Measurements from ENCODE around the gene RAI14.
A peak's percentile ranks its signal among the peaks of the same experiment; 100 is the strongest.

RAI14 gene

DNA sequence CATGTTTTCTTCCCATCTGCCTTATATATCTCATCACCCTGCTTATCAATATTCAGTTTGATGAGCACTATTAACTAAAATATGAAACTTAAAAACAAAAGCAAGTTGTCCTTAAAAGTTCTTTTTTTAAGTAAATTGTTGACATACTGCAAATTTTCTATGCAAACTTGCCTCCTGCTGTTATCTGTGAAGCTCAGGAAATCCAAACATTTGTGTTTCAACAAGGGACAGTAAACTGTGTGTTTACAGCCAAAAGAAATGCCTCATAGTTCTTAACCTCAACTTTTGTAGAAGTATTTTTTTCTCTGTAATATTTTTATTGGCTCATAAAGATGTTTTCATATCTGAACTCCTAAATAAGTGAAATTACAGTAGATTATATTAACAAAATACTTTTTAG lies 175.2 kb downstream of the RAI14 start:
- no peak for DNase-seq

DNA sequence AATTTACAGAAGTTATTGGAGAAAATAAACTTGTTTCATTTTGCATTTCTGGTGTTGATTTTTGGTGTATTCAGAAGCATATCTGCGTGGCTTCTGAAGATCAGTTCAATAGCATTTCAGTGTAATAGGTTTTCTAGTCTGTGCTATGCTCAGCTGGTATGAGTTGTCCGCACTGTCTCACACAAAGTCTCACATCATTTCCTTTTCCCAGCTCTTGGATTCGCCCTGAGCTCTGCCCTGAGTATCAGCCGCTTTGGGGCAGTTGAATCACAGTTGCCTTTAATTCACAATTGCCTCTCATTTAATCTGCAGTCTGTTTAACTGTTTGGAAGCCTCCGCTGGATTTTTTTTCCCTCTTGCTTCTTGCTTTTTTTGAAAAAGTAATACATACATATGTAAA lies 176.4 kb downstream of the RAI14 start:
- DNase-seq, result no peak

DNA sequence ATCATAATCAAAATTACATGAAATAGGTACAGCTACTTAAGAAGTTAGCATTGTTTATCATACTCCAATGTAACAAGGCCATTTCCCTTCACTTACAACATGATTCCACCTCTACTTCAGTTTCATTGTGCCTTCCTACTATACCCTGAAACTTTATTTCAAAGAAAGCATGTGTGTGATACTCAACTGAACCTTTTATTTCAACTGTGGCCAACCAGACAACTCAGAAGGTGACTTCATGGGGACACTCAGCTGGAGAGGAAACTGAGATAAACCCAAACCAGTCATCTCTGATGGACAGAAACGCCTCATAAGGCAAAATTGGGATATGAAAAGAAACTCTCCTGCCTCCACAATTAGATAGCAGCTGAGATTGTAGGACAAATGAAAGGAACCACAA lies 177.0 kb downstream of the RAI14 start:
- no peak for DNase-seq

DNA sequence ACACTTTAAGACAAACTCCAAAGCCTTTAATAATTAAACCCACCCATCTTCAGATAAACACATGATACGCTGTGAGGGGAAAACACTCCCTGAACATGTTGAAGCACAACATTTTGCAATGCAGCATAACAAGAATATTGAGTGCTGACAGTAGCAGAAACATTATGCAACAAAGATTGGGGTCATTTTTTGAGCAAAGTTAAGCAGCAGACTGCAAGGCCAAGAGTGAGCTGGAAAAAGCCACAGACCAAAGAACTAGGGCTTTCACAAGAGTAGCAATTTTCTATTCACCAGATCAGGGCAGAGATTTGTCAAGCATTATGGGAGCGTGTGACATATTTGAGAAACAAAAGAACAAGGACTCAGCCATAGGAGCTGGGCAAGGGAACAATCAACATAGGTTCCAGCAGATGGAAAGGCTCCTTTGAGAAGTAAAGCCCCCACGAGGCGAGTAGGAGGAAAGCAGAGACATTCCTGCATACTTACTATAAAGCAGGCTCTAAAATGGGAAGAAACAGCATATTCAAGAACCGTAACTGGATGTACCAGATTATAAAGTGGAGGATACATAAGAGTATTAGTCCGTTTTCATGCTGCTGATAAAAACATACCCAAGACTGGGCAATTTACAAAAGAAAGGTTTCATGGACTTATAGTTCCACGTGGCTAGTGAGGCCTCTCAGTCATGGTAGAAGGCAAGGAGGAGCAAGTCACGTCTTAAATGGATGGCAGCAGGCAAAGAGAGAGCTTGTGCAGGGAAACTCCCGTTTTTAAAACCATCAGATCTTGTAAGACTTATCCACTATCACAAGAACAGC lies 178.1 kb downstream of the RAI14 start:
- no peak for DNase-seq

DNA sequence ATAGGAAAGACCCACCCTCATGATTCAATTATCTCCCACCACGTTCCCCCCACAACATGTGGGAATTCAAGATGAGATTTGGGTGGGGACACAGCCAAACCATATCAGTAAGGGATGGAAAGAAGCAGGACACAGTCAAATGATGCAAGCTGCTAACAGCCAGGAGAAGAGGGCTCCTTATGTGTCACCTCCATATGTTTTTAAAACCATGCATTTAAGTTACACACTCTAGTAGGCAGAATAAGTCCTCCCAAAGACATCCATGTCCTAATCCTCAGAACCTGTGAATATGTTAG lies 178.6 kb downstream of the RAI14 start:
- DNase-seq, result no peak

DNA sequence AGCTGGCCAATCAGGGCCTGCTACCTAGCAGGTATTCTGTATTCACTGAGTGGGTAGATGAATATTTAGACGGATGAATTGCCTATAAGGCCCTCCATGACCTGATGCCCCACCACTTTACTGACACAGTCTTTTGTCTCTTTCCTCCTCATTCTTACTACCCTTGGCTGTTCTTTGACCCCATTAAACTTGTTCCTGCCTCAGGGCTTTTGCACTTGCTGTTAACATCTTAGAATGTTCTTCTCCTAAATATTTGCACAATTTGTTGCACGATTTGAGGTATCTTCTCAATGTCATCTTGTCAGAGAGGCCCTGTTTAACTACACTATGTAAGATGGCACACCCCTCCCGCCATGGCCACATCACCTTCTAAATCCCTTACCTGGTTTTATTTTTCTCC lies 179.5 kb downstream of the RAI14 start:
- no peak for DNase-seq

DNA sequence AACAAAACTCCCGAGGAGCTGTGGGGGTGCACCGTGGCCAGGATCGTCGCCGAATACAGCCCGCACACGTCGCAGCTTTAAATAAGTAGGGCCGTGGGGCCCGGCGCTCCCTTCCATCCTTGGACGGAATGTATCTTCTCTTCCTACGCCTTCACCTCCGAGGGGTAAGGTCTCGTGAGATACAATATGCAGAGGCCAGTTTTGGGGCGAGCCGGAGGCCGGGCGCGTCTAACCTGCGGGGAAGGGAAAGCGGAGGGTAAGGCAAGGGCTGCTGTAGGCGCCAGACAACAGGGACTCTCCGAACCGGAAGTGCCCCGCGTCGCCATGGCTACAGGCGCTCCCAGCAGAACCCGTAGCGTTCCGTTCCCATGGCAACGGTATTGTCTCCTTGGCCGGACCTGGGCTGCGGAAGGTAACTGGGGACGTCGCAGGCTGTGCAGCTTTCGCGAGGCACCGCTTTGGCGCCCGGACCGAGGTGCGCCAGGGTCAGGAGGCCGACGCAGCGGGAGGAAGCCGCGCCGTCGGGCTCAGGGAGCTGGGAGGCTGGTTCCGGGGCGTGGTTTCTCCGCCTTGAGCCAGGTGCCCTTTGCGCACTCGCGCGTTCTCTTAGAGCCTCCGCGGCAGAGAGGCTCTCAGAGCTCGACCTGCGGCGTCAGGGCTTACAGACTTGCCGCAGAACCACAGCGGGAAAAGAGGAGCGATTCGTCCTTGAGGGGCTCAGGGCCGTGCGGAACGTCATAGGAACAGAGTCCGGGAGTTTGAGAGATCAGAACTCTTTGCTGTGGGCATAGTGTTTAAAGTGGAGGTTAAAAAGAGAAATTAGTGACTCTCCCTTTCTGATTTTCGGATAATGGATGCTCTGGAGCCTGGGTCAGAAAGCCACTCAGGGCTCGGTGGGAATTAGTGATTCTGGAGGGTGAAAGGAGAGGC lies 182.9 kb downstream of the RAI14 start, which contains the start of gene TTC23L:
TTC23L (plus strand) TSS at position 380 of the 930 bp plus-strand sequence. CDS start 1,508 bp downstream, outside the sequence.
- DNase-seq, result peak; percentile 91

DNA sequence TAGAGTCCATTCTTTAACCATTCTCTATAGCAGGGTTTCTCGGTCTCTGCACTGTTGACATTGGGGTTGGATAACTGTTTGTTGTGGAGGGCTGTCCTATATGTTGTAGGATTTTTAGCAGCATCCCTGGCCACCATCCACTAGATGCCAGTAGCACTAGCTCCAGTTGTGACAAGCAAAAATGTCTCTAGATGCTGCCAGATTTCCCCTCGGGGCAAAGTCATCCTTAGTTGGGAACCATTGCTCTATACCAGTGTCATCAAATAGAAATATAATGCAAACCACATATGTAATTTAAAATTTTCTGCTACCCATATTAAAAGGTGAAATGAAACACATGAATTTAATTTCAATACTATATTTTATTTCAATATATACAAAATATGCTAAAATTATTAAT lies 185.7 kb downstream of the RAI14 start:
- DNase-seq, result no peak

DNA sequence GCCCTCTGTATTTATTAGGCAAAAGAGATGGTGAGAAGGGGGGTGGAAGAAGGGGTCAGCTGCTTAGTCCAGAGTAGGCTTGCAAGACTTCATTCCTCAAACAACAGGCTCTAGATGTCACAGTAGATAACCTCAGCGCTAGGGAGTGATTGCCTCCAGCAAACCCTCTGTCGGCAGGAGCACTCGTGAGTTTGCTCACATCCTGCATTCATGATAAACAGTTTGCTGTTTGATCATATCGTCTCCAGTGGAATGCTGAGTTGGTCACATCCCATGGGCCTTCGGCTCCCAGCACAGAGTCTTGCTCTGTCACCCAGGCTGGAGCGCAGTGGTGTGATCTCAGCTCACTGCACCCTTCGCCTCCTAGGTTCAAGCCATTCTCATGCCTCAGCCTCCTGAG lies 186.4 kb downstream of the RAI14 start:
- no peak for DNase-seq

DNA sequence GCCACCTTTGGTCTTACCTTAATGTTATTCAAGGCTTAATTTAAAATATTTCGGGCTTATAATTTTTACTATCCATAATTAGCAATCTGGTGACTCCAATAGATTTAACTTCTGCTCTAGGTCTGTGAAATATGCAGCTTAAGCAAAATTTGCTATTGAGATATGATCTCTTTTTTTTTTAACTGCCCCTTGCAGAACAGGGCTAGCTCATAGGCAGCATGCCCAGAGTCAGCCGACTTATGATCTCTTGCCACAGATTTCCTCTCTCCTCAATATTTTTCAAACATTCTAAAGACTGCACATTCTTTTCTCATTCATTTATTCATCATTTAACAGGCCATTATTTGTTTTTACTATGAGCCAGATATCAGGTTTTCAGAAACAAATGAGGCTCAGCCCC lies 187.4 kb downstream of the RAI14 start:
- DNase-seq, result no peak

DNA sequence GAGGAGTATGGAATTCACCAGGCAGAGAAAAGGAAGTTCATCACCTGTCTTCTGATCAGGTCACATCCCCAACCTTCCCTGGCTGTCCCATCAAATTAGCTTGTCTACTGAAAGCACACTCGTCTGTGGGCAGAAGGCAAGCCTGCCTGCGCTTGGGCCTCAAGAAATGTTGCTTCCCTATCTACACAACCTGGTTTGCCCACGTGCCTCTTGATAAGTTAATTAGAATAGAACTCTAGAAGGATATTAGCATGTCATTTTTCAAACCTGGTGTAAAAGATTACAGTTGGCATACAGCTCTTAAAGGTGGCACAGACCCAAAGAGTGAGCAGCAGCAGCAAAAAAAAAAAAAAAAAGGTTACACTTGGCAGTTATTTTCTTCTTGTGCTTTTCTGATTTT lies 188.0 kb downstream of the RAI14 start:
- no peak for DNase-seq

DNA sequence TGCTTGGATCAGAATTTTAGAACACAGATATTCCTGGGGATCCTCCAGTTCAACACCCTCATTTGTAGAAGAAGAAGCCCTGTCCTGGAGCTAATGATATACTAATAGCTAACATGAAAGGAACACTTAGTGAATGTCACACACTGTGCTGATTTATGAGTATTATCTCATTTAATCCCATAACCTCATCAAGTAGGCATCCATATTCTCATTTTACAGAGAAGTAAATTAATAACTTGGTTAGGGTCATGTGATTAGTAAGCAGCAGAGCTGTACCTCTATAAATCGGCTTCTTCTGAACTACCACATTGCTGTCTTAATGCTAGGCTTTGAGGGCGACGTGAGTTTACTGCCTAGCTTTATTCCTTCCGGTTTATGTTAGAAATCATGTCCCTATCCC lies 188.9 kb downstream of the RAI14 start:
- no peak for DNase-seq

DNA sequence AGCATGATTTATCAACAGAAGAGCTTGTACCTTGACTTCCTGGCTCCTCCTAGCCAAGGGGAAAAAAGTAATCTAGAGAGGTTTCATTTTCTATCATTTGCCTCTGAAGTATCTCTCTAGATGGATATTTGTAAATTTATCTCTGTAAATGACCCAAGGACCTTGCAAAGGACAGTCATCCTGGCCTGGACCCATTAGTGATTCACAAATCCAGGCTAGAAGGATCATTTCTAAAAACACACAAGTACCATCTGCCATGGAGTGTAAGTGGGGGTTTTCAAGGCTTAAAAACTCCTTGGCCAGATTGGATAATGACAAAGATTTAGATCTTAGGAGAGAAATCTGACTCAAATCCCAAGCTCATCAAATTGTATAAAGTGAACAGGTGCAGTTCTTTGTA lies 190.9 kb downstream of the RAI14 start:
- no peak for DNase-seq

DNA sequence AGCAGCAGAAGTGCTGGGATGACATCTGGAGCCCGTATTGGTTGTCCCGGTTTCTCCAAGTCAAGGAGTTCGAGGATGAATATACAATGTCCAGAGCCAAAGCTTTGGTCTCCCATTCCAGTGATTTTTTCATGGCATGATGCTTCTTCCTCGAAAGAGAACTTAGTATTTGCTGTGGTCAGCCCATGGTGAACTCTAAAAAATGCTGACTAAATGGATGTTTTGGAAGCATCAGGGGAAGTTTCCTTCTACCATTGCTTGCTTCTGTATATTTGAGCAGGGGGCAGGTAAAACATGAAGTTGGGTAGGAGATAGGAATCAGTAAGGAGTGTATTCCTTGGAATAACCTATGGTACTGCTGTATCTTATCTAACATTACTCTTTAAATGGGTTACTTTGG lies 191.4 kb downstream of the RAI14 start:
- DNase-seq, result no peak

DNA sequence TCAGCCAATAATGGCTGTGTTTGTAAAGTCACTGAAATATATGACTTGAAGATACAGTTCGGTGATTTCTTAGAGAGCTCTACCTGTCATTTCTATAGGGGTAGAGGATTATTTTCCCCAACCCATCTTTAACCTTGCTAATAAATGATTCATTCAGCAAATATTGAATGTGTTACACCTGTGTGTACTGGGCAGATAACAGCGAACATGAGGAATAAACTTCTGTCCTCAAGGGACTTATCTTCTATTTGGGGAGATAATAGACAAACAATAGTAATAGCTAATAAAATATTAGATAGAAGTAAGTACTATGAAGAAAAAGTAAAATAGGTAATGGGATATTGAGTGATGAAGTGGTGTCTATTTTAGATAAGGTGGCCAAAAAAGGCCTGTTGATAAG lies 192.1 kb downstream of the RAI14 start:
- DNase-seq, result no peak

DNA sequence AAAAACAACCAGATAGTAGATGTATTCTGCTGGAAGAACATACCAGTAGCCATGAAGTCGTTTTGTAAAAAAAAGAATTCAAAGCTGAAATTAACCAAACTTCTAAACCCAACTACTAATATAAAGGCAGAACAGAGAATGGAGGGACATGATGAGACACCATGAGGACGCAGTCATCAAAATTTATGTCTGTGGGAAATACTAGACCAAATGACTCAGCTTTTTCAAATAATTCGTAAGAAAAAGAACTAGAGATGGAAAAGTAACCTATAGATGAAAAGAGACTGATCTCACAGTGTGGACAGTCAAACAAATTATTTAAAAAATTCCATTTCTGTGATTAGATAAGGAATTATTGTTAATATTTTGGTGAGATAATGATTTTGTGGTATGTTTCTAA lies 193.1 kb downstream of the RAI14 start:
- DNase-seq, result no peak

DNA sequence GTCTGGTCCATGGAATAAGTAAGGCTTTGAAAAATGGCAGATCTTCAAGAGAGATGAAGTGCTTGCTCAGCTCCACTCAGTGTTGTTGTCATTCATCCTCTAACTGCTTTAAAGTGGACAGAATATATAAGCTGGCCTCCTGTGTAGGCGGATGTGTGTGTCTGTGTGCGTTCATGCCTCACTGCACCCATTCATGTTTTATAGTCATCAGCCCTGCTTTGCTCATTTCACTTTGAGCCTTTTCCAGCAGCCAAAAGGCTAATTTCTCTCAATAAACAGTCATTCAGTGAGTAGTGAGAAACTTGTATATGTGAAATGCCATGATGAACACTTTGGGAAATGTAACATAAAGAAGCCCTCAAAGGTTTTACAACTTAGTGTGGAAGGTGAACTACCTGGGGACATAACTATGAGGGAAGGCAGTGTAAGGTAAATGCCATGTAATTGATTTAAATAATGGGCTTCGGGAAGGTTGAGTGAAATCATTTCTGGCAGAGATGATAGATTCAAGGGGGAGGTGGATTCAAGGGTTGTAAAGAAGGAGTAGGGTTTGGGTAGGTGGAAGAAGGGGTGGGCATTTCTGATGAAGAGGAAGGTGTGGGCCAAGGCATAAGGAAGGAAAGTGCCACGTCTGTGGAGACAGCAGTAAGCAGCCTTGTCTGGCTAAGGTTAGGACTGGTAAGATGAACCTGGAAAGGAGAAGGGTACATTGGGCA lies 198.5 kb downstream of the RAI14 start:
- DNase-seq, result no peak

DNA sequence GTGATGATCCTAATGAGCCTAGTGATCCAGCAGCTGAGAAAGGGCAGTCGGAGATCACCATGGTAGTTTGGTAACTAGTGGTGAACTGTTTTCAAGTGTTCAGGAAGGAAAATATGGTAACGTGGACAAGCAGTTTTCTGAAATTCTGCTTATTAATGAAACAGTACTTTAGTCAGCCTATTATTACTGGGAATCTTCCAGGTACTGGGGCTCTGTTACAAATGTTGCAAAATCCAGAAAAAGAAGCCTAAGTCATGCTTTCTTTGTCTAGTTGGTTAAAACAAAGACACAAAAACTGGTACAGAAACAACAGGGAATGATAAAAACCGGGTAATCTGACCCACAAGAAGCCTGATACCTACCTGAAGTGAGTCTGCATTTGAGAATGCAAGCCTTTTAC lies 201.0 kb downstream of the RAI14 start:
- no peak for DNase-seq

DNA sequence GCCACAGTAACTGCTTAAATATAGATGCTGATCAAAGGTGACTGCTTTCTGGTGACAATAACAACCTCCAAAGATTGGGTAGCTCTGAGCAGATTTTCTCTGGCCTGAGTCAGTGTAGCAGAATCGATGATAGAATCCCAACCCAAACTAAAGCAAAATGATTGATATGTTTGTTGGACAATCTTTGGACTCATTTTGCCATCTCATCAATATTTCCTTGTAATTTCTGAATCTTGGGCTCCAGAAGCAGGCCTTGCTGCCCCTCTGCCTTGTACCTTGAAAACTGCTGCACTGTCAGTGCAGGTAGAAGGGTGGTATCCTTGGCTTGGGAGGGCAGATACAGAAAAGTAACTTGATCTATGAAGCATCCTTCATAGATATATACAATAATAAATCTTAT lies 201.8 kb downstream of the RAI14 start:
- no peak for DNase-seq

DNA sequence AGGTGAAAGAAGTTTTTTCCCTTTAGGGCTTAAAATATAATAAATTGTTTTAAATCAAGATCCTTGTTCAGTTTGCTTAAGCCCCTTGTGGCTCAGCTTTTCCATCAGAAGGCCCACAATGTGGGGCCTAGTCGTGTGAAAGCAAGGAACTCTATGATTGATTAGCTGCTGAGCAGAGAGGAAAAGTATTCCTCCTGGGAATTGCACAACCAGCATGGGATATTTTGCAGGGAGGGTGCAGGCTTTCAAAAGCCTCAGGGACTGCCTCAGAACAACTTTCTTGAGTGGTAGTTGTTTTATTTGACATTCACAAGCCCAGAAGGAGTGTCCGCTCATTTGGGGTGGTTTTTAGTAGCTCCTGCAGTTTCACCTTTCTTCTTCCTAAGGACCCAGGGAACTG lies 202.7 kb downstream of the RAI14 start:
- no peak for DNase-seq

DNA sequence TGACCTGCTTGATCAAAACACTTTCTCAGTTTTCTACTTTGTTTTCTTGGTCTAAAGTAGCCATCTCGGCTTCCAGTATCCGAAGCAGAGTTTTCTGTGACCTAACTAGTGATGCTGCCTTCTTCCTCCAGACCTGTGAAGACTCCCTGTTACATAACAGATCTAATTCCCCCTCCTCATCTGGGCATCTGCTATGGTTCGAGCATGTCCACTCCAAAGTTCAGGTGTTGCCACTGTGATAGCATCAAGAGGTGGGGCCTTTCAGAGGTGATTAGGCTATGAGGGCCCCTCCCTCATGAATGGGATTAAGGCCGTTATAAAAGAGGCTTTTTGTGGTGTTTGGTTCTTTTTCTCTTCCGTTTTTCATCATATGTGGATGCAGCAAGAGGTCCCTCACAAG lies 203.1 kb downstream of the RAI14 start:
- DNase-seq, result no peak

DNA sequence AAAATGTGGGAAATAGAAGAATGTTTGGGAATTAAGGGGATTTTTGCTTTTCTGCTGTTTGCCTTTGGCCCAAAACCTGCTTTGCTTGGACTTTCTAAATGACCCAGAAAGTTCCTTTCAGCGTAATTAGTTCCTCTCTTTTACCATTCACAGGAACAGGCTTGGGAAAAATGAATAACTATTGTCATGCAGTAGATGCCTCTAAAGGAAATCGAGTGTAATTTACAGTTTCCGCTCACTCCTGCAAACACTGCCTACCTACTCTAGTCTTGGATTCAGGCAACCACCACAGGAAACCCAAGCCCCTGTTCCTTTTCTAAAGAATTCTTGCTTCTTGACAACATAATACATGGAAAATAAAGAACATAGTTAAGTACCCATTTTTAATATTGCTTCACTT lies 207.8 kb downstream of the RAI14 start:
- DNase-seq, result no peak

DNA sequence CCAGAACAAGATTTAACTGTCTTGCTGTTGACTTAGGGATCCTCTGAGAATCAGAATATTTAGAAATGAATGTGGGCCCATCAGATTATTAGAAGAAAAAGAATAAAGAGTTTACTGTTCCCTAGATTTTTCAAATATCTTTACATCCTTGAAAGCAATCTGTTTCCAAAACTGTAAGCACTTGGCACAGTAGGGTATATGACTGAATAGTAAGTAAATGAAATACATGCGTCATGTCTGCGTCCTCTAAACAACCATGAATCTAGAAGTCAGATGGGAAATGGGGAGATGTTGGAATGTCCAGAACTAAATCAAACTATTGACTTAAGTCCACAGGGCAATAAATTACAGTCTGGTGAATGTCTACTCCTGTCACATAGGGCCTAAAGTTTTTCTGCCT lies 209.0 kb downstream of the RAI14 start:
- no peak for DNase-seq

DNA sequence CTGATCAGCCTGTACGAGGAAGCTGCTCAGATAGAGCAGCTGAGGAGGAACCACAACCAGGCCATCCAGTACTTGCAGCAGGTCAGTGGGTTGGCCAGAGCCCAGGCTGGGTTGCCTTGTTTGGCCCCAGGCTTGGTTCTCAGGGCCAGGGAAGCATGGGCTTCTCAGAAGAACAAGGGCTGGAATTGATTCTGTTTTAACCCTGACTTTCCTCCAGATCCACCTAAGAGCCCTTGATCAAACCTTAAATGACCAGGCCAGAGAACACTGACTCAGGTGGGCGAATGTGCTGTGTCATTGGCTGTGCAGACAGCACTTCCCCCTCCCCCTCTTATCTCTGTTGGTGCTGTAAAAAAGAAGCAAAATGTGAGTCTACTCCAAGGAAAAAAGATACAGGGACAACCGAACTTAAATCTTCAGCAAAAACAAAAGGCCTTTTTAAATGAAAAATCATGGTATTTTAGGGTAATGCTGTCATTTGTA lies 210.9 kb downstream of the RAI14 start:
- no peak for DNase-seq
